DND-41 (cell line): Measurements from ENCODE around the gene XKR7.
"Not testable (repeated sequence)": the region's sequence is repeated elsewhere in the genome, so short reads cannot be mapped to it uniquely, and the experiment has no call there.

Experiments used
- CTCF ChIP-seq: IDR thresholded peaks from 2 replicates; pipeline ENCODE4 v1.5.1; 2012; ENCODE audit warnings: borderline replicate concordance, low read length, moderate library complexity, mild to moderate bottlenecking; ENCODE audit not compliant: poor library complexity, severe bottlenecking; ENCODE audit errors: extremely low read depth
- EZH2 ChIP-seq: IDR thresholded peaks from 3 replicates; pipeline ENCODE4 v1.6.1; 2012; ENCODE audit warnings: borderline replicate concordance, low read depth, mild to moderate bottlenecking, moderate library complexity, low read length, inconsistent platforms; ENCODE audit not compliant: severe bottlenecking

- not testable (repeated sequence) for TF ChIP-seq CTCF, EZH2
These were observed 38.3 kb upstream of the XKR7 start for GRCh38 chr20:31929631-31930030.
